Measurements from ENCODE around the gene GTSE1. TPM values are rescaled to one million over a fixed set of nuclear protein-coding genes. Genes with fewer than 3 reads are reported as not detected.

The GTSE1 gene
- total RNA-seq, 1 experiment from 2014 or later = 42.6 TPM

- WGBS (ENCODE audit: extremely low coverage, insufficient read length, low lambda C conversion rate) = no CpG with 5 or more reads among the region's 6 CpGs
- Histone ChIP-seq H2AFZ (ENCODE audit: low read length) (no peak overlapping the region), H3K23me2 (ENCODE audit: insufficient read length, low read depth, low read length, poor library complexity, severe bottlenecking) (no peaks in the 10 kb centered on the region), H4K20me1 (ENCODE audit: control insufficient read depth, insufficient read depth, insufficient read length) (no peaks in the 10 kb centered on the region), H3K23ac (ENCODE audit: insufficient read length, low read depth, low read length) (no peak overlapping the region), H2BK5ac (ENCODE audit: insufficient read length, low read length) (no peak overlapping the region), H4K91ac (ENCODE audit: insufficient read length, low read depth, low read length) (no peak overlapping the region), H2BK12ac (ENCODE audit: insufficient read length, low read depth, low read length) (no peak overlapping the region), H4K8ac (replicated peaks; ENCODE audit: insufficient read length, low read depth, low read length) (no peak overlapping the region), H3K9ac (ENCODE audit: extremely low read depth, insufficient read length, low read length) (no peak overlapping the region), H3T11ph (ENCODE audit: low read length) (no peak overlapping the region), H2BK120ac (ENCODE audit: low read depth, low read length, poor library complexity, severe bottlenecking) (no peak overlapping the region), H3K27me3 (ENCODE audit: insufficient read depth, low read length) (peaks cover 18% of the 10 kb centered on the region; the same call in 1 of the 2 replicates), H2AK5ac (ENCODE audit: insufficient read length, low read length) (no peak overlapping the region), H2BK20ac (ENCODE audit: low read depth, low read length, poor library complexity, severe bottlenecking) (no peak overlapping the region), H3K9me3 (ENCODE audit: control insufficient read depth, low read depth, low read length) (no peaks in the 10 kb centered on the region), H3K14ac (ENCODE audit: insufficient read depth, low read length) (no peak overlapping the region), H3K18ac (ENCODE audit: insufficient read length, low read depth, low read length) (no peak overlapping the region), H3K4me1 (ENCODE audit: insufficient read depth, low read length) (no peaks in the 10 kb centered on the region), H2BK15ac (ENCODE audit: low read depth, low read length) (no peak overlapping the region), H3K56ac (ENCODE audit: insufficient read length, low read depth, low read length) (no peak overlapping the region), H3K79me2 (ENCODE audit: insufficient read depth, low read length) (no peaks in the 10 kb centered on the region), H4K5ac (ENCODE audit: insufficient read length, low read depth, low read length) (no peak overlapping the region), H3K4me2 (ENCODE audit: insufficient read depth, insufficient read length, low read length) (no peak overlapping the region), H3K27ac (ENCODE audit: insufficient read length, low read depth, low read length) (no peak overlapping the region), H3K79me1 (ENCODE audit: insufficient read depth, low read depth, low read length, poor library complexity, severe bottlenecking) (no peaks in the 10 kb centered on the region), H3K4ac (ENCODE audit: low read depth, low read length) (no peak overlapping the region)
- Mint-ChIP-seq H3K4me3 (no peak overlapping the region), H3K36me3 (ENCODE audit: insufficient read depth in 1 of 3, low read depth in 3 of 3) (peaks cover 5 to 34% (median 11%) of the 10 kb centered on the region in 3 experiments), H3K4me1 (no peaks in the 10 kb centered on the region), H3K9me3 (peaks cover 25 to 74% of the 10 kb centered on the region in 2 experiments), H3K27me3 (ENCODE audit: low read depth) (peaks cover 84% of the 10 kb centered on the region), H3K27ac (no peak overlapping the region)
- no peak for DNase-seq
- TF ChIP-seq, protein P1, sequence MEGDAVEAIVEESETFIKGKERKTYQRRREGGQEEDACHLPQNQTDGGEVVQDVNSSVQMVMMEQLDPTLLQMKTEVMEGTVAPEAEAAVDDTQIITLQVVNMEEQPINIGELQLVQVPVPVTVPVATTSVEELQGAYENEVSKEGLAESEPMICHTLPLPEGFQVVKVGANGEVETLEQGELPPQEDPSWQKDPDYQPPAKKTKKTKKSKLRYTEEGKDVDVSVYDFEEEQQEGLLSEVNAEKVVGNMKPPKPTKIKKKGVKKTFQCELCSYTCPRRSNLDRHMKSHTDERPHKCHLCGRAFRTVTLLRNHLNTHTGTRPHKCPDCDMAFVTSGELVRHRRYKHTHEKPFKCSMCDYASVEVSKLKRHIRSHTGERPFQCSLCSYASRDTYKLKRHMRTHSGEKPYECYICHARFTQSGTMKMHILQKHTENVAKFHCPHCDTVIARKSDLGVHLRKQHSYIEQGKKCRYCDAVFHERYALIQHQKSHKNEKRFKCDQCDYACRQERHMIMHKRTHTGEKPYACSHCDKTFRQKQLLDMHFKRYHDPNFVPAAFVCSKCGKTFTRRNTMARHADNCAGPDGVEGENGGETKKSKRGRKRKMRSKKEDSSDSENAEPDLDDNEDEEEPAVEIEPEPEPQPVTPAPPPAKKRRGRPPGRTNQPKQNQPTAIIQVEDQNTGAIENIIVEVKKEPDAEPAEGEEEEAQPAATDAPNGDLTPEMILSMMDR (conservative IDR thresholded peaks at IDR 0.05) = no peak
These were observed 36.6 kb upstream of the GTSE1 start for GRCh38 chr22:46260038-46260437.

All from H9 (cell line).